ENCODE data around the gene CXCL16. TPM values are rescaled to one million over a fixed set of nuclear protein-coding genes. Genes with fewer than 3 reads are reported as not detected.

The CXCL16 gene
- total RNA-seq, 1 experiment from 2014 or later: 0.12 TPM

DNA sequence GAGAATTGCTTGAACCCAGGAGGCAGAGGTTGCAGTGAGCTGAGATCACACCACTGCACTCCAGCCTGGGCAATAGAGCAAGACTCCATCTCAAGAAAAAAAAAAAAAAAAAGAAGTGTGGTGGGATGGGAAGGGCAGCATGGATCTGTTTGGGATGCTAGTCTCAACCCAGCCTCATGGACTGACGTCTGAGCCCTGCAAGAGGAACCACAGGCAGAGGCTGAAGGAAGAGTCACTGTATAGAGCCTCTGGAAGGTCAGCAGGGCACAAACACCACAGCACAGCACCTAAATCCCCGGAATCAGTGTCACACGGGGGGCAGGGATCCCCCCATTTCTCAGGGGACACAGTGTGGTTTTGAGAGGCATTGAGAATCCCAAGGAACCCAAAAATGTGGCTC, 10.9 kb upstream of the CXCL16 start:
- DNase-seq (ENCODE audit: low read depth): no peak

DNA sequence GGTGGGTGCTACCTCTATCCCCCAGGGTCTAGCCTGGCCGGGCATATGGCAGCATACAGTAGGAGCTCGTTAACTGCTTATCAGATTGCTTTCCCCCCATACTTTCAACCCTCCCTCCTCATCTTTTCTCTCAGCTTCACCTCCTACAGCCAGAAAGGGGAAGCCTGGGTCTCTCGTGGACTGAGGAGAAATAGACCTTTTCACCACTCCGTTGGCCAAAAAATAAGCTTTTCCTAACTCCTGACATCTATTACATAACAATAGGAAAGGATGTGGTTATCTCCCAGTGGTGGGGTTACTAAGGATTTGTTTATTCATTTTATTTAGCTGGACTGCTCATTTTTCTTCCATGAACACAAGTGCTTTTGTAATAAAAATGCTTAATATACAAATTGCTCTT, 9.0 kb upstream of the CXCL16 start:
- DNase-seq (ENCODE audit: low read depth): no peak

DNA sequence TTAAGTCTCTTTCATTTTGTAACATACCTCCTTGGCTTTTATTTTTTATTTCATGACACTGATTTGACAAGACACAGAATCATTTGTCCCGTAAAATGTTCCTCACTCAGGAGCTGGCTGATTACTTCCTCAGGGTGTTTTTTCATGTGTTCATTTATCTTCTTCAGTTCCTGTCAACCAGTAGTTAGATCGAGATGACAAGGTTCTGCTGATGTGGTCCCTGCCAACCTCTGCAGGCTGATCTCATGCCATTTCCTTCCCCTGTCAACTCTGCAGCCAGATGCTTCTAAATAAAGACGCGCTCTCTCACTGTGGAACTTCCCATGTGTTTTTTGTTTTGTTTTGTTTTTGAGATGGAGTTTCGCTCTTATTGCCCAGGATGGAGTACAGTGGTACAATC, 8.1 kb upstream of the CXCL16 start:
- DNase-seq (ENCODE audit: low read depth): peak; percentile 14

DNA sequence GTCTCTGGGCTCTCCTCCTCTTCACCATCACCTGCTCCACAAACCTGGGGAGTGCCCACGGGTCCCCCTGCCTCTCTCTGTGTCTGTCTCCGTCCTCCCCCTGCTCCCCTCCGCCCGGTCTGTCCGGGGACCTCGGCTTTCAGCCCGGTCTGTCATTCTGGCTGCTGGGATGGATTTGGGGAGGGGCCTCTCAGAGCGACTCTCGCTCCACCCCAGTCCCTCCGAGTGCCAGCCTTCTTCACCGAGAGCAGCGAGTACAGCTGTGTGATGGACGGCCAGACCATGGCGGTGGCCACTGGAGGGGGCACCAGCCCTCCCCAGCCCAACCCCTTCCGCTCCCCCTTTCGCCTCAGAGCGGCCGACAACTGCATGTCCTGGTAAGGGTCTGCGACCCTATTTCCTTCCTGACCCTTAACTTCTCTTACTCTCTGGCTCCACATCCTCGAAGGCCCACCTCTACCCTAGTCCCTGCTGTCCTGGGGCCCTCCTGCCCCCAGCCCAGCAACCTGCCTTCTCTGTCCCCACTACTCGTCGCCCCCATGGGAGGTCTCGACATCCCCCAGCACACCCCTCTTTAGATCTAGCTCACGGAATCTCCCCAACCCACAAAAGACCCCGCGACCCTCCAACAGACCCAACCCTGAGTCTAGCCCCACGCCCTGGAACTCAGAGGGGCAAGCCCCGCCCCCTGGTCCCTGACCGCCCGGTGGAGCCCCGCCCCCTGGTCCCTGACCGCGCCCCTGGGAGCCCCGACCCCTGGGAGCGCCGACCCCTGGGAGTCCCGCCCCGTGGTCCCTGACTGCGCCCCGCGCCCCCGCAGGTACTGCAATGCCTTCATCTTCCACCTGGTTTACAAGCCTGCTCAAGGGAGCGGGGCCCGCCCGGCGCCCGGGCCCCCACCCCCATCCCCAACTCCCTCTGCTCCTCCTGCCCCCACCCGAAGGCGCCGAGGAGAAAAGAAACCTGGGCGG, 5.6 kb upstream of the CXCL16 start:
- no peak for DNase-seq (ENCODE audit: low read depth)

DNA sequence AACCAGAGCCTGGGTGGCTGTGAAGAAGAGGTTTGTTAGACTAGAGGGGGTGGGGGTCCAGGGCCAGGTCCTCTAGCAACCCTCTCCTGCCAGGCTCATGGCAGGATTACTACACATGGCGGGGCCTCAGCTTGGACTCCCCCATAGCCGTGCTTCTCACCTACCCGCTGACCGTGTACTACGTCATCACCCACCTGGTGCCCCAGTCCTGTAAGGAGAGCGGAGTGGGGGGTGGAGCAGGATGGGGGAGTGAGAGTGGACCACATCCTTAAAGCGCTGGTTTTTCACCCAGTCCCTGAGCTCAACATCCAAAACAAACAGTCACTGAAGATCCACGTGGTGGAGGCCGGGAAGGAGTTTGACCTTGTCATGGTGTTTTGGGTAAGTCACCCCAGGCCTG, 4.2 kb upstream of the CXCL16 start:
- DNase-seq (ENCODE audit: low read depth): no peak

DNA sequence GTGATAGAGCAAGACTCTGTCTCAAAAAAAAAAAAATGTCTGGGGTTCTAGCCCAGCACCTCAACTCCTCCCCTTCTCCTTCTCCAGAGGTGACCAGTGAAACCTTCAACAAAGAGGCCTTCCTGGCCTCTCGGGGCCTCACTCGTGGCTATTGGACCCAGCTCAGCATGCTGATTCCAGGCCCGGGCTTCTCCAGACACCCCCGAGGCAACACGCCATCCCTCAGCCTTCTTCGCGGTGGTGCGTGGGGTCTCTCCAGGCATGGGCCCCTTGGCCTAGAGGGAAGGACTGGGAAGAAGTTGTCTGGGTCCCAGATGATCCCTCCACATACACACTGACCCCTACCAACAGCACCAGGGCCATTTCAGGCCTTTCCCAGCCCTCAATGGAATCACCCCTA, 3.5 kb upstream of the CXCL16 start:
- no peak for DNase-seq (ENCODE audit: low read depth)

DNA sequence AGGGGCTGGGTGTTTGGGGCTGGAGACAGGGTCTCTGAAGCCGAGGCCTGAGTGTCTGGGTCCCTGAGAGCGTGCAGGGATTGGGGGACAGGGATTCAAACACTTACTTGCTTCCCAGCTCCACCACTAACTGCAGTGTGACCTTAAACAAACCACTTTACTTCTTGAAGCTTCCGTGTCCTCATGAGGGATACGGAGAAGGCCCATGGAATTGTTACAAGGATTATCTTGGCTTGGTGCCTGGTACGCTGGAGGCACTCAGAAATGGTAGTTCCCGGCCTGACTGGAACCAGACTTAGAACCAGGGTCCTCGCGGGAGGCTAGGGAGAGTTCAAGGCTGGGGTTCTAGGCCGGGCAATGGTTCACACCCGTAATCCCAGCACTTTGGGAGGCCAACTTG, 2.9 kb upstream of the CXCL16 start:
- no peak for DNase-seq (ENCODE audit: low read depth)

DNA sequence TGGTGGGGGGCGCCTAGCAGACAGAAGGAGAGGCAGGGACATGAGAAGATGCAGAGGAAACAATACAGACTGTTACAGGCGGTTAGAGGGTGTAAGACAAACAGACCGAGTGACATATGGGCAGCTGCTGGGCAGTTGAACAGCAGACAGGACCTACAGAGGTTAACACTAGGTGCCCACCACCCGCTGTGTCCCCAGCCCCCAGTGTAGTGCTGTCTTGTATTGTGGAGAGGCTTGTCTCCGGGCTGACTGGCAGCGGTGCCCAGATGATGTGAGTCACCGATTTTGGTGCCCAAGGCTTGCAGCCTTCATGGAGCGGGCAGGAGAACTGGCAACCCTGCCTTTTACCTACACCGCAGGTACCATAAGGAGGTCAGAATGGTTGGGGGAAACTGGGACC, 2.4 kb upstream of the CXCL16 start:
- DNase-seq (ENCODE audit: low read depth): no peak

DNA sequence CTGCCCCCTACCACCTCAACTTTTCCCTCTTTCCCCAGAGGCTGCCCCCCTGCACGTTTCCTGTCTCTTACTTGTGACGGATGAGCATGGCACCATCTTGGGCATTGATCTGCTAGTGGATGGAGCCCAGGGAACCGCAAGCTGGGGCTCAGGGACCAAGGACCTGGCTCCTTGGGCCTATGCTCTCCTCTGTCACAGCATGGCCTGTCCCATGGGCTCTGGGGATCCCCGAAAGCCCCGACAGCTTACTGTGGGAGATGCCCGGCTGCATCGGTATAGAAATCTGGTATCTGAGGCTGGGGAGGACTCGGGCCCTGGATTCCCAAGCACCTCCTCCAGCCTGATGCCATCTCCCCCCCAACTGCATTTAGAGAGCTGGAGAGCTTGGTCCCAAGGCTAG, 1.8 kb upstream of the CXCL16 start:
- DNase-seq (ENCODE audit: low read depth): no peak

DNA sequence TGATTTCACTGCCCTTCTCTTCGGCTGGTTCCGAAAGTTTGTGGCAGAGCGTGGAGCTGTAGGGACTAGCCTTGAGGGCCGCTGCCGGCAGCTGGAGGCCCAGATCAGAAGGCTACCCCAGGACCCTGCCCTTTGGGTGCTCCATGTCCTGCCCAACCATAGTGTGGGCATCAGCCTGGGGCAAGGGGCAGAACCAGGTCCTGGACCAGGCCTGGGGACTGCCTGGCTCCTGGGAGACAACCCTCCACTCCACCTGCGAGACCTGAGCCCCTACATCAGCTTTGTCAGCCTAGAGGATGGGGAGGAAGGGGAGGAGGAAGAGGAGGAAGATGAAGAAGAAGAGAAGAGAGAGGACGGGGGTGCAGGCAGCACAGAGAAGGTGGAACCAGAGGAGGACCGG, 856 bp upstream of the CXCL16 start:
- no peak for DNase-seq (ENCODE audit: low read depth)

DNA sequence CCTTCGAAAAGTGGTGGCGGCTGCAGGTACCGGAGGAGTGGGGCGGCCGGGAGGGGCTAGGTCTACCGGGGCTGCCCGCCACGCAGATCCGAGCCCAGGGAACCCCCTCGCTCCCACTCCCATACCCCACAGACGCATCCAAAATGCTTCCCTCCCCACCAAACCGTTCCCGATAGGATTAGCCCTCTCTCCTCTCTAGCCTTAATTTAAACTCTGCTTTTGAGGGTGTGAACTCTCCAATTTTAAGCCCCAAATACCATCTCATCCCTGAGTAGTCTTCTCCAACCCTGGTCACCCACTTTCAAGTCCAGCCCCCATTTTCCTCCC, 260 bp upstream of the CXCL16 start:
- DNase-seq (ENCODE audit: low read depth): no peak

DNA sequence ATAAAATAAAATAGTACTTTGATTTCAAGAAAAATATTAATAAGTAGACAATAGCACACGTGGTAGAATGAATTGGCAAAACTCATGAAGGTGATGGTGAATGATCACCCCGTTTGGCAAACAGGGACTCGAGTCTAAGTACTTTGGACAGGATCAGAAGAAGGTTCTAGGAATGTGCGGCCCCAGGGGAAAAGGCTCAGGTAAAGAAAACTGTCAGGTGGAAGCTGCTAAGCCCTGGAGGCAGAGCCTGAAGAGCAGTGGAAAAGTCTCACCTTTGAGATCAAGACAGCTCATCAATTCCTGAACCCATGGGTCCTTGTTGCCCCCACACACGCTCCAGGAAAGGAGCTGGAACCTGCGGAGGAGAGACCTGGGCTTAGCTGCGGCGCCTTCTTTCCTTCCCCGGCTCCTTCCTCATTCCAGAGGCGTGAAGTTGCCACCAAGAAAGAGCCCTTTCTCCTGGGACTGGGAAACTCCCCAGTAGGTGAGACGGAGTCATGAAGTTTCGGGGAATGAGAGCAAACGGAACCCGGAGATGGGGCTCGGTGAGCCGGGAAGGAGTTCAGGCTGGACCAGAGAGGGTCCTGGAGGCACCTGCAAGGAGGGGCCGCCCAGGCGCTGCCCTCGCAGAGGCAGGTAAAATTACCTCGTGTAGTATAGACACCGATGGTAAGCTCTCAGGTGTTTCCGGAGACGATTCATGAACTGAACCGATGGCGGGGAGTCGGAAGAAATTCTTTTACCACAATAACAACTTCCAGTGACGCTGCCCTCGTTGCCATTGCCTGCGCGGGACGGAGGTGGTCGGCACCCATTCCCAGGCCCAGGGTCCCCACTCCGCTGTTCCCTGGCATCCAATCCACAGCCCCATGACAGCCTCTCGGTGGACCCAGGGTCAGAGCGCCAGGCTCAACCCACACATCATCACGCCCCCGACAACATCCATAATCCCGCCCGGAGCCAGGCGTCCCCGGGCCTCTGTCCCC, 1.3 kb downstream of the CXCL16 start:
- no peak for DNase-seq (ENCODE audit: low read depth)

DNA sequence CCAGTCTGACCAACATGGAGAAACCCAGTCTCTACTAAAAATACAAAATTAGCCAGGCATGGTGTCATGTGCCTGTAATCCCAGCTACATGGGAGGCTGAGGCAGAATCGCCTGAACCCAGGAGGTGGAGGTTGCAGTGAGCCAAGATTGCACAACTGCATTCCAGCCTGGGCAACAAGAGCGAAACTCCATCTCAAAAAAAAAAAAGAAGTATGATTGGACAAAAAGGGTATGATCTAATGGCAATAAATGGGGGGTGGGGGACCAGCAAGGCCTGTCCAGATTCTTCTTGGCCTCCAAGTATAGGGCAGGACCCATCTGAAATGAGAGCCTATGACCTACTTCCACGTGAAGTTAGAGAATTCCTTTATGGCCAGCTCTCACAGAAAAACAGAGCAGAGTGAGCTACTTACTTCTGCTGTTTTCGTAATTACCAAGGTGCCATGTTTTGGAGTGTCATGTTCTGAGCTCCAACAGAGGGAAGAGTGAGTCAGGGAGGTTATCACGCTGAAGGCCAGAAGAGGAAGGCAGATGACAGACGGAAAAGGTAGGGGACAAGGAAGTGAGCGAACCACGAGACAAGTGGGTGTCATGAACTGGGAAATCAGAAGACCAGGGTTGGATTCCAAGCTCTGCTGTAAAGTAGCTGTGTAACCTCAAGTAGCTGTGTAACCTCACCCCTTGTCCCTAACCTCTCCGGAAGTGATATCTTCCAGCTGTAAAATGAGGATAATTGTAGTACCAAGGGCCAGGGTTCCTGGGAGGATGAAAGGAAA, 3.7 kb downstream of the CXCL16 start:
- DNase-seq (ENCODE audit: low read depth): no peak

DNA sequence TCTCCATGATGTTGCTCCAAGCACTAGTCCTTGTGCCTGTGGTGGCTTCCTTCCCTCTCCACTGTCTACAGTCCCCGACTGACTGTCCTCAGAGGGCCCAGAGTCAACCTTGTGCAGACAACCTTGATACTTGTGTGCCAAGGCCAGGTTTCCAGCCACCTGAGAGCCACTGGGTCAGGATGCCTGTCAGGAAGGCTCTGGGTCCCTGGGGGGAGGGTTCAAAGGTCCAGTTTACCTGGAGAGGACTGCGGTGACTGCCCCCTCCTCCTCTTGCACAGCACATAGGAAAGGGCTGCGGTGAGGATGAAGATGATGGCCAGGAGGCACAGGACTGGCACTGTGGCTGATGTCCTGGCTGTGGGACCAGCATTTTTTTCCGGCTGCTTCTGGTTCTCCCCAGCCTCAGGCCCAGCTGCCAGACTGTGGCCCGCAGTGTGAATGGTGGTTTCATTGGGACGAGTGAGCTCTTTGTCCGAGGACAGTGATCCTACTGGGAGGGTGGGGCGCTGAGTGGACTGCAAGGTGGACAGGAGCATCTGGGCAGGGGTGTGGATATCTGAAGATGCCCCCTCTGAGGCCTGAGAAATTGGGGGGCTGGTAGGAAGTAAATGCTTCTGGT, 4.8 kb downstream of the CXCL16 start:
- DNase-seq (ENCODE audit: low read depth): no peak

DNA sequence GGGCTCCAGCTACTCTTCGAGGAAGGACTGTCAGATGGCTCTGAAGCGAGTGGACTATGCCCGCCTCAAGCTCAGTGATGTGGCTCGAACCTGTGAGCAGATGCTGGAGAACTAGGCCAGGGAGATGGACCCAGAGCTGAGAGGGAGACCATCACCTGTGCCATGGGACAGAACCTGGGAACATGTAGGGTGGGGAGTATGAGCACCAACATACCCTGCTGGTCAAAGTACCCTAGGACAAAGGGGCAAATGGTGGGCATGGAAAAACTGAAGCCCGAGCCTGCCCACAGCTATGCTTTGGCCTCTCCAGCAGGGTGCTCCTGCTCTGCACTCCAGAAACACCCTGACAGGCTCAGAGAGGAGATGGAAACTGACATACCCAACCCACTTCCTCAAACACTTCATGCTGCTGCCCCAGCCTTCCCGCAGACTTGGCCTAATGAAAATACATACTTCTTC, 6.6 kb downstream of the CXCL16 start:
- DNase-seq (ENCODE audit: low read depth): no peak

DNA sequence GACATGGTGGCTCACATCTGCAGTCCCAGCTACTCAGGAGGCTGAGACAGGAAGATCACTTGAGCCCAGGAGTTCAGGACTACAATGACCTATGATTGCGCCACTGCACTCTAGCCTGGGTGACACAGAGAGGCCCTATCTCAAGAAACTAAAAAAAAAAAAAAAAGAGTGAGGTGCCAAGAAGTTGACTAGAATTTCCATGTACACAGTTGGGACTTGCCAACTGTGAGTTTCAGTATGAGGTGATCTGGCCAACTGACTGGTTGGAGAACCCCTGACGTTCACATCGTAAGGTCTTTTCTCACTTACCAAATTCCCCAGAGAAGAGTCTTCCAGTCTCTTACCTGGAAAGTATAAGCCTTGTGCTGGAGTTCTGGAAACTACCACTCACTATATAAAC, 11.6 kb downstream of the CXCL16 start:
- no peak for DNase-seq (ENCODE audit: low read depth)

DNA sequence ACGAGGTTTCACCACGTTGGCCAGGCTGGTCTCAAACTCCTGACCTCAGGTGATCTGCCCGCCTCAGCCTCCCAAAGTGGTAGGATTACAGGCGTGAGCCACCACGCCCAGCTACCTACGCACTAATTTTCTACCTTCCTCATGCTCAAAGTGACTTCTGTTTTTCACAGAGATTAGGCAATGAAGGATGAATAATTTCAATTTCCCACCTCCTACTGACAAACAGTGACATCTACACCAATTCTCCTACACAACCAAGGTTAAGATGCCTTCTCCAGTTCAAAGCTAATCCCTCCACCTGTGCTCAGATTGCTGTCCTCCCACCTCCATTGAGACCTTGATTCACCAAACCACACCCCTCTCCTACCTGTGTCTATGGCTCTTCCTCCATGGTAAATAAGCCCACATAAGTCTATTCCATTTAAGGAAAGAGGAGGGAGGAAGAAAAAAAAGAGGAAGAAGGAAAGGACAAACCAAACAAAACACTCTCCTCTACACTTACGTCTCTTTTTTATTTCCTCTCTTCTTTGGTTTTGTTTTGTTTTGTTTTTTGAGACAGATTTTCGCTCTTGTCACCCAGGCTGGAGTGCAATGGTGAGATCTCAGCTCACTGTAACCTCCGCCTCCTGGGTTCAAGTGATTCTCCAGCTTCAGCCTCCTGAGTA, 13.9 kb downstream of the CXCL16 start:
- no peak for DNase-seq (ENCODE audit: low read depth)

DNA sequence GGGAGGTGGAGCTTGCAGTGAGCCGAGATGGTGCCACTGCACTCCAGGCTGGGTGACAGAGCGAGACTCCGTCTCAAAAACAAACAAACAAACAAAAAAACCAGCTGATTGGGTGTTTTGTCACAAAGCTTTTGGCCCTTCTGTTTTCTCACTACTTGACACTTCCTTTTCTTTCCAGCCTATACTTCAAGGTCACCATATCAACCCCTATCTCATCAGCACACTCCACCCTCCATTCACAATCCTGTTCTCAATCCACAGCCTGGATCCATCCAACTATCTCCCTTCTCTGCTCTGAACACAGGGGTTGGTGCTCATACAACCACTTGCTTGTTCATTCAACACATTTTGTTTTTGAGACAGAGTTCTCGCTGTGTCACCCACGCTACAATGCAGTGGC, 15.1 kb downstream of the CXCL16 start:
- DNase-seq (ENCODE audit: low read depth): no peak

DNA sequence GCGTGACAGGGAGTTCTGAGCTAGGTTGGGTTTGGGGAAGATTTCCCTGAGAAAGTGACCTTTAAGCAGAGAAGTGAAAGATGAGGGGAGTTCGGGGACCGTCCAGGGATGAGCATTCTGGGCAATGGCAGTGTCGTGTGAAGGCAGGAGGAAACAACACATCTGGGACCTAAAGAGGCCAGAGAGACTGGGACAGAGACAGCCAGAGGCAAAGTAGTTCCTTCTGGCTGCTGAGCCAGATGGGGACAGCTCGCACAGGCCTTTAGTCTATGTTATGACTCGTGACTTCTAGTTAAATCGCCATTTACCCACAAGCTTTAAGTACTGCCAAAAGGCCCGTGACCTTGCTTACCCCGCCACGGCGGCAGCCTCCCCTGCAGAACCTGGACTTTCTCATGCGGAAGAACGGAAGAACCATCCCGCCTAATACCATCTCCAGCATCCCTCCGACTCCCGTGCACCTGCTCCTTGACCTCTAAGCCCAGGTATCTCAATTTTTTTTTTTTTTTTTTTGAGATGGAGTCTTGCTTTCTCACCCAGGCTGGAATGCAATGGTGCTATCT, 17.0 kb downstream of the CXCL16 start:
- peak; percentile 28 for DNase-seq (ENCODE audit: low read depth)

All from RPMI7951 (cell line).